HEK293 (cell line): Measurements from ENCODE around the gene CEP55.

Source experiments
- CTCF ChIA-PET: fragments of 350-600 bp; formaldehyde crosslinking; extraction: SDS; loops from one replicate; lab custom pipeline; 2021; ENCODE audit warnings: antibody characterized with exemption; lab: Yijun Ruan, JAX
- POLR2A ChIA-PET: fragments of 300-600 bp; formaldehyde crosslinking; extraction: SDS; loops from one replicate; lab custom pipeline; 2020; ENCODE audit warnings: antibody characterized with exemption, inconsistent platforms; lab: Yijun Ruan, JAX
- H3K27ac ChIP-seq: fragments of 200-500 bp; sonication (Bioruptor generic); 2 replicates; pipeline ENCODE4 v1.5.1; 2014; ENCODE audit warnings: low read depth, low read length, control low read depth, inconsistent platforms; ENCODE audit errors: extremely low read depth
- H3K36me3 ChIP-seq, 2 experiments: fragments of 200-500 bp in 1 of 2; sonication (Bioruptor generic) in 1 of 2; 1 replicate in 1 of 2; 2 replicates in 1 of 2; pipeline ENCODE4 v1.5.1; 2014 to 2017; ENCODE audit warnings: inconsistent platforms in 2 of 2, low read length in 2 of 2; ENCODE audit not compliant: control insufficient read depth in 2 of 2, insufficient read depth in 1 of 2
- H3K4me1 ChIP-seq: fragments of 200-500 bp; sonication (Bioruptor generic); 2 replicates; pipeline ENCODE4 v1.5.1; 2014; ENCODE audit warnings: mild to moderate bottlenecking, low read length, inconsistent platforms; ENCODE audit not compliant: control insufficient read depth, insufficient read depth
- H3K4me3 ChIP-seq: 2 replicates; pipeline ENCODE4 v1.5.1; 2011; ENCODE audit warnings: low read depth, mild to moderate bottlenecking, control low read depth, low read length, moderate library complexity
- H3K9me3 ChIP-seq: fragments of 200-500 bp; sonication (Bioruptor generic); 2 replicates; pipeline ENCODE4 v1.5.1; 2014; ENCODE audit warnings: low read depth, low read length, inconsistent platforms; ENCODE audit not compliant: control insufficient read depth, insufficient read depth
- ELK4 ChIP-seq: IDR thresholded peaks from 2 replicates; pipeline ENCODE4 v1.6.1; 2011; ENCODE audit warnings: mild to moderate bottlenecking, low read depth, low read length, borderline replicate concordance
- GLI2 ChIP-seq: fragments of 450-650 bp; formaldehyde crosslinking; IDR thresholded peaks from 2 replicates; pipeline ENCODE4; 2017; ENCODE audit warnings: missing biosample characterization, missing genetic modification characterization, low read depth, borderline replicate concordance
- GLI4 ChIP-seq: fragments of 450-650 bp; formaldehyde crosslinking; IDR thresholded peaks from 2 replicates; pipeline ENCODE4 v1.5.1; 2016; ENCODE audit warnings: missing biosample characterization, missing genetic modification characterization
- RBAK ChIP-seq: fragments of 450-650 bp; formaldehyde crosslinking; IDR thresholded peaks from 2 replicates; pipeline ENCODE4 v1.5.1; 2016; ENCODE audit warnings: missing biosample characterization, missing genetic modification characterization
- SALL2 ChIP-seq: fragments of 450-650 bp; formaldehyde crosslinking; IDR thresholded peaks from 2 replicates; pipeline ENCODE4 v1.5.0; 2017; ENCODE audit warnings: missing biosample characterization, mild to moderate bottlenecking, missing genetic modification characterization, borderline replicate concordance
- ZBTB1 ChIP-seq: fragments of 450-650 bp; formaldehyde crosslinking; IDR thresholded peaks from 2 replicates; pipeline ENCODE4 v1.5.1; 2016; ENCODE audit warnings: missing biosample characterization, missing genetic modification characterization
- ZBTB48 ChIP-seq: fragments of 450-650 bp; formaldehyde crosslinking; IDR thresholded peaks from 2 replicates; pipeline ENCODE4 v1.5.1; 2016; ENCODE audit warnings: missing biosample characterization, missing genetic modification characterization
- ZFHX2 ChIP-seq: fragments of 450-650 bp; formaldehyde crosslinking; conservative IDR thresholded peaks from 2 replicates; pipeline ENCODE4 v1.5.1; 2016; ENCODE audit warnings: missing biosample characterization, missing genetic modification characterization
- ZNF132 ChIP-seq: fragments of 450-650 bp; formaldehyde crosslinking; IDR thresholded peaks from 2 replicates; pipeline ENCODE4 v1.5.1; 2017; ENCODE audit warnings: missing biosample characterization, missing genetic modification characterization, borderline replicate concordance
- ZNF133 ChIP-seq: fragments of 450-650 bp; formaldehyde crosslinking; IDR thresholded peaks from 2 replicates; pipeline ENCODE4 v1.5.1; 2016; ENCODE audit warnings: missing biosample characterization, missing genetic modification characterization
- ZNF211 ChIP-seq: fragments of 450-650 bp; formaldehyde crosslinking; IDR thresholded peaks from 2 replicates; pipeline ENCODE4 v1.5.1; 2016; ENCODE audit warnings: low read depth, missing biosample characterization, missing genetic modification characterization
- ZNF302 ChIP-seq: fragments of 450-650 bp; formaldehyde crosslinking; IDR thresholded peaks from 2 replicates; pipeline ENCODE4 v1.5.1; 2016; ENCODE audit warnings: missing biosample characterization, missing genetic modification characterization, low read depth
- ZNF354C ChIP-seq: fragments of 450-650 bp; formaldehyde crosslinking; IDR thresholded peaks from 2 replicates; pipeline ENCODE4 v1.5.1; 2016; ENCODE audit warnings: missing biosample characterization, missing genetic modification characterization, low read depth, borderline replicate concordance
- ZNF416 ChIP-seq: fragments of 450-650 bp; formaldehyde crosslinking; IDR thresholded peaks from 2 replicates; pipeline ENCODE4 v1.5.1; 2016; ENCODE audit warnings: missing biosample characterization, missing genetic modification characterization
- ZNF629 ChIP-seq: fragments of 450-650 bp; formaldehyde crosslinking; IDR thresholded peaks from 2 replicates; pipeline ENCODE4 v1.5.1; 2017; ENCODE audit warnings: missing biosample characterization, missing genetic modification characterization
- ZNF768 ChIP-seq: fragments of 450-650 bp; formaldehyde crosslinking; IDR thresholded peaks from 2 replicates; pipeline ENCODE4 v1.5.1; 2018; ENCODE audit warnings: missing biosample characterization, mild to moderate bottlenecking, missing genetic modification characterization
- ZNF792 ChIP-seq: fragments of 450-650 bp; formaldehyde crosslinking; IDR thresholded peaks from 2 replicates; pipeline ENCODE4 v1.5.1; 2016; ENCODE audit warnings: missing biosample characterization, missing genetic modification characterization
- ZSCAN16 ChIP-seq: fragments of 450-650 bp; formaldehyde crosslinking; IDR thresholded peaks from 2 replicates; pipeline ENCODE4 v1.5.1; 2016; ENCODE audit warnings: missing biosample characterization, missing genetic modification characterization
- ZSCAN23 ChIP-seq: fragments of 450-650 bp; formaldehyde crosslinking; IDR thresholded peaks from 2 replicates; pipeline ENCODE4 v1.5.1; 2016; ENCODE audit warnings: missing biosample characterization, missing genetic modification characterization
- ZSCAN5A ChIP-seq: fragments of 450-650 bp; formaldehyde crosslinking; IDR thresholded peaks from 2 replicates; pipeline ENCODE4 v1.5.1; 2016; ENCODE audit warnings: missing biosample characterization, missing genetic modification characterization

The CEP55 gene

DNA sequence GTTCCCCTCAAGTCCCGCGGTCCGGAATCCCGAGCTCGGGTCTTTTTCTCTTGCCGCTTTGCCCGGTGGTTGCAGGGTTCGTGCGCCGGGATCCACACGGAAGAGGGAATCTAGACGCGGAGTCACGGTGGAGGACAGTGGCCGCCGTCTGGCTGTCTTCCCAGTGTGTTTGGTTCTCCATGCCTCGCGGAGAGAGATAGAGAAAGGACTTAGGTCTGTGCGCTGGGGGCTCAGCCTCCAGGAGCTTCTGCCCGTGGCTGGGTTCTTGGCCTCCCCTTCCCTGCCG is 71.6 kb downstream of the CEP55 start:
- no peak overlapping the region for H3K27ac ChIP-seq
- no peaks in the 10 kb centered on the region for H3K36me3 ChIP-seq
- H3K4me1 ChIP-seq: no peaks in the 10 kb centered on the region
- TF ChIP-seq RBAK (tag by site-specific recombination) (no peak), ZBTB1 (tag by site-specific recombination) (no peak), ZNF302 (tag by site-specific recombination) (no peak), ZNF792 (tag by site-specific recombination) (no peak), ZSCAN5A (tag by site-specific recombination) (no peak), SALL2 (tag by site-specific recombination) (no peak), ZSCAN16 (no peak), GLI4 (no peak), ZNF768 (tag by site-specific recombination) (no peak), ZNF211 (tag by site-specific recombination) (no peak), ZNF354C (no peak), ZSCAN23 (tag by site-specific recombination) (no peak), ZNF416 (tag by site-specific recombination) (no peak), ZNF133 (tag by site-specific recombination) (no peak), ZNF132 (tag by site-specific recombination) (no peak)
- H3K4me3 ChIP-seq: no peak overlapping the region
- ChIA-PET CTCF (interaction anchor here (0.6 to 1.4 kb wide), 5 partner anchors 8 to 32 kb away, joined by 3 to 6 read pairs (median 3); no protein-coding TSS in a partner anchor), POLR2A (no interaction called here)
- no peaks in the 10 kb centered on the region for H3K9me3 ChIP-seq

GRCh38 chr10:93570383-93570782 is 74.0 kb downstream of the CEP55 start:
- H3K36me3 ChIP-seq: no peaks in the 10 kb centered on the region
- POLR2A ChIA-PET: no interaction called here
- H3K4me1 ChIP-seq: peaks cover 6% of the 10 kb centered on the region; the same call in 1 of the 2 replicates
- no peak overlapping the region for H3K4me3 ChIP-seq
- CTCF ChIA-PET: interaction anchor here (0.7 to 0.9 kb wide), 2 partner anchors 16 to 175 kb away, joined by 3 to 4 read pairs; no protein-coding TSS in a partner anchor
- H3K27ac ChIP-seq: no peak overlapping the region
- no peak for TF ChIP-seq GLI2 (tag by site-specific recombination)
- peak; percentile 46; the same call in 1 of the 2 replicates for TF ChIP-seq ZBTB48
- TF ChIP-seq ZNF629 (tag by site-specific recombination): no peak
- no peaks in the 10 kb centered on the region for H3K9me3 ChIP-seq

GRCh38 chr10:93572606-93573005 is 76.2 kb downstream of the CEP55 start:
- Histone ChIP-seq H3K36me3 (no peaks in the 10 kb centered on the region), H3K4me3 (no peak overlapping the region), H3K27ac (no peak overlapping the region), H3K4me1 (peaks cover 6% of the 10 kb centered on the region; the same call in 1 of the 2 replicates), H3K9me3 (no peaks in the 10 kb centered on the region)
- TF ChIP-seq ELK4 (no peak), ZFHX2 (tag by site-specific recombination) (no peak)
- CTCF ChIA-PET: no interaction called here
- POLR2A ChIA-PET: no interaction called here
